ENCODE results near the gene AQP3.

AQP3 gene

DNA sequence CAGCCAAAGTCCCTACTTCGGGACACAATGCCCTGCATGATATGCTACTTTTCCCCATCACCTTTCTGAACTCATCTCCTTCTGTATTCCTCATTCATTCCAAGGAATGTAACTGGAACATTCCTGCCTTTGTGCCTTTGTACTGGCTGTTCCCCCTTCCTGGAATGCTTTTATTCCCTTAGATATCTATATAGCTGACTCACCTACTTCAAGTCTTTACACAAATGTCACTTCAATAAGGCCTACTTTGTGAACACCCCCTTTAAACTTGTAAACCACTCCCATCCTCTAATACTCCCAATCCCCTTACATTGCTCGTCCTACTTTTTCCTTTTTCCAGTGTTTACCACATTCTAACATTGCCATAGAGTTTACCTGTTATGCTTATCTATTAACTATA is 24.0 kb upstream of the AQP3 start:
- peaks cover 59% of the 10 kb centered on the region for H3K36me3 ChIP-seq (ENCODE audit: control insufficient read depth, low read length)
- no peaks in the 10 kb centered on the region for H3F3A ChIP-seq (ENCODE audit: control insufficient read depth, insufficient read depth)
- peaks cover 34% of the 10 kb centered on the region for H3K79me2 ChIP-seq (ENCODE audit: control insufficient read depth, low read length)
- H3K9me2 ChIP-seq (replicated peaks; ENCODE audit: control insufficient read depth, low read length), result no peaks in the 10 kb centered on the region
- H3K4me2 ChIP-seq (ENCODE audit: low read length), result peak overlapping the region; percentile 77
- H3K27ac ChIP-seq (ENCODE audit: low read depth, low read length), result no peak overlapping the region
- H3K4me1 ChIP-seq (ENCODE audit: control insufficient read depth, low read length), result peaks cover 21% of the 10 kb centered on the region
- H3K9me3 ChIP-seq (ENCODE audit: control insufficient read depth, insufficient read depth, low read length), result no peaks in the 10 kb centered on the region
- TF ChIP-seq EZH2phosphoT487 (IDR thresholded peaks at IDR 0.05; ENCODE audit: borderline replicate concordance, low read length), result no peak
- TF ChIP-seq, protein P1, sequence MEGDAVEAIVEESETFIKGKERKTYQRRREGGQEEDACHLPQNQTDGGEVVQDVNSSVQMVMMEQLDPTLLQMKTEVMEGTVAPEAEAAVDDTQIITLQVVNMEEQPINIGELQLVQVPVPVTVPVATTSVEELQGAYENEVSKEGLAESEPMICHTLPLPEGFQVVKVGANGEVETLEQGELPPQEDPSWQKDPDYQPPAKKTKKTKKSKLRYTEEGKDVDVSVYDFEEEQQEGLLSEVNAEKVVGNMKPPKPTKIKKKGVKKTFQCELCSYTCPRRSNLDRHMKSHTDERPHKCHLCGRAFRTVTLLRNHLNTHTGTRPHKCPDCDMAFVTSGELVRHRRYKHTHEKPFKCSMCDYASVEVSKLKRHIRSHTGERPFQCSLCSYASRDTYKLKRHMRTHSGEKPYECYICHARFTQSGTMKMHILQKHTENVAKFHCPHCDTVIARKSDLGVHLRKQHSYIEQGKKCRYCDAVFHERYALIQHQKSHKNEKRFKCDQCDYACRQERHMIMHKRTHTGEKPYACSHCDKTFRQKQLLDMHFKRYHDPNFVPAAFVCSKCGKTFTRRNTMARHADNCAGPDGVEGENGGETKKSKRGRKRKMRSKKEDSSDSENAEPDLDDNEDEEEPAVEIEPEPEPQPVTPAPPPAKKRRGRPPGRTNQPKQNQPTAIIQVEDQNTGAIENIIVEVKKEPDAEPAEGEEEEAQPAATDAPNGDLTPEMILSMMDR (IDR thresholded peaks at IDR 0.05; ENCODE audit: low read depth, low read length, poor library complexity, severe bottlenecking), result no peak
- no peaks in the 10 kb centered on the region for H4K20me1 ChIP-seq (ENCODE audit: control insufficient read depth, insufficient read depth, low read depth, low read length)
- peak overlapping the region; percentile 81; the same call in 1 of the 2 replicates for H3K4me3 ChIP-seq (ENCODE audit: low read length)
- no peaks in the 10 kb centered on the region for H3K27me3 ChIP-seq (ENCODE audit: control insufficient read depth, low read length)

DNA sequence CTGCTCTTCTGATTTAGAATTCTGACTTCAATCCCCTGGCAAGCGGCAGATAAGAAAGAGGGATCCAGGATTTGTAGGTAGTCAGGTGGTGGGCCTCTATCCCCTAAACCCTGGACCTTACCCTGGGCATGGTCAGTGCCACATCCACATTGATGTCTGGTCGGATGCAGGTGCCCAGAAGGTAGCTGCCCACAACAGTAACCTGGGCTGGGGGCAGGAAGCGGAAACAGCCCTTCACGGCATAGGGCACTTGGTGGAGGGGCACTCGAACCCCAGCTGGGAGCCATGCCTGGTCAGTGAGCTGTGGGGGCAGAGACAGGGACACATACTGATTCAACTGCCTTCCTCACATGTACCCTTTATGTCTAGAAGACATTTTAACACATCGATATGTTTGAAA is 22.5 kb upstream of the AQP3 start:
- Histone ChIP-seq H3K4me1 (ENCODE audit: control insufficient read depth, low read length) (peaks cover 21% of the 10 kb centered on the region), H3K27ac (ENCODE audit: low read depth, low read length) (no peak overlapping the region), H3K9me3 (ENCODE audit: control insufficient read depth, insufficient read depth, low read length) (no peaks in the 10 kb centered on the region), H3F3A (ENCODE audit: control insufficient read depth, insufficient read depth) (no peaks in the 10 kb centered on the region), H3K36me3 (ENCODE audit: control insufficient read depth, low read length) (peaks cover 74% of the 10 kb centered on the region), H3K4me3 (ENCODE audit: low read length) (no peak overlapping the region), H4K20me1 (ENCODE audit: control insufficient read depth, insufficient read depth, low read depth, low read length) (no peaks in the 10 kb centered on the region), H3K79me2 (ENCODE audit: control insufficient read depth, low read length) (peaks cover 34% of the 10 kb centered on the region), H3K4me2 (ENCODE audit: low read length) (no peak overlapping the region), H3K9me2 (replicated peaks; ENCODE audit: control insufficient read depth, low read length) (no peaks in the 10 kb centered on the region), H3K27me3 (ENCODE audit: control insufficient read depth, low read length) (no peaks in the 10 kb centered on the region)
- TF ChIP-seq, protein P1 (IDR thresholded peaks at IDR 0.05; ENCODE audit: low read depth, low read length, poor library complexity, severe bottlenecking), result no peak
- TF ChIP-seq EZH2phosphoT487 (IDR thresholded peaks at IDR 0.05; ENCODE audit: borderline replicate concordance, low read length), result no peak

DNA sequence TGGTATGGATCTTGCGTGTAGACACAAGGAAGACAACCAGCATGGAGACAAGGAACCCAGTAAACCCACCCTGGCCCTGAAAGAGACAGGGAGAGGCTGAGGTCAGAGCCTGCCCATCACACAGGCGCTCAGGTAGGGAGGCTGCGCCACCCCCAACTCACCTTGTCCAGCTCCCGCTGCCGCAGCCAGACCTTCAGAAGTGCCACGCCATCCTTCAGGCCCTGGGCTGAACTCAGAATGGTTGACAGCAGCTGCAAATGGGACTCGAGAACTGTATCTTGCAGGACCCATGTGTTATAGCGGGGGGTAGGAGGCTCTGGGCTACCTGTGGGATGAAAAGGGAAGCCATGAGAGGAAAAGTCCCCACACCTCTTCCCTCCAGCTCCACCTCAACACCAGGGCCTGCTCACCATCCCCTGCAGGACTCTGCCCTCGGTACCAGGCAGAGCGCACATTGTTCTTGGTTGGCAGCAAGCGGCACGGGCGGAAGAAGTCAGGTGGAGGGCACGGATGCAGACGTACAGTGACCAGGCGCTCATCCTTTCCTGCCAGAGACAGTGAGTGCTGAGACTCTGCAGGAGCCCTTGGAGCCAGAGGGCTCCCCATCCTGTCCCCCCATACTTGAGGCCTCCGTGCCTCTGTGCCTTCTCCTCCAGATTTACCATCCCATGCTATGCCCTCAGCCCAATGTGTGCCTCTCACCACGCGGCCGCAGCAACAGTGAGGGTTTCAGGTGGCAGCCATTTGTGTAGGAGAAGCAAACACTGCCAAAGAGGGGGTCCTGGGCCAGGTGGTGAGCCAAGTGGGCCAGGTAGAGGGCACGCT is 21.6 kb upstream of the AQP3 start:
- H3K9me3 ChIP-seq (ENCODE audit: control insufficient read depth, insufficient read depth, low read length), result no peaks in the 10 kb centered on the region
- peaks cover 83% of the 10 kb centered on the region for H3K36me3 ChIP-seq (ENCODE audit: control insufficient read depth, low read length)
- no peaks in the 10 kb centered on the region for H3F3A ChIP-seq (ENCODE audit: control insufficient read depth, insufficient read depth)
- H3K4me1 ChIP-seq (ENCODE audit: control insufficient read depth, low read length), result peaks cover 16% of the 10 kb centered on the region
- no peaks in the 10 kb centered on the region for H3K9me2 ChIP-seq (replicated peaks; ENCODE audit: control insufficient read depth, low read length)
- no peak overlapping the region for H3K4me2 ChIP-seq (ENCODE audit: low read length)
- H3K4me3 ChIP-seq (ENCODE audit: low read length), result no peak overlapping the region
- no peaks in the 10 kb centered on the region for H3K27me3 ChIP-seq (ENCODE audit: control insufficient read depth, low read length)
- H3K27ac ChIP-seq (ENCODE audit: low read depth, low read length), result no peak overlapping the region
- TF ChIP-seq, protein P1 (IDR thresholded peaks at IDR 0.05; ENCODE audit: low read depth, low read length, poor library complexity, severe bottlenecking), result no peak
- no peak for TF ChIP-seq EZH2phosphoT487 (IDR thresholded peaks at IDR 0.05; ENCODE audit: borderline replicate concordance, low read length)
- H4K20me1 ChIP-seq (ENCODE audit: control insufficient read depth, insufficient read depth, low read depth, low read length), result no peaks in the 10 kb centered on the region
- peaks cover 29% of the 10 kb centered on the region for H3K79me2 ChIP-seq (ENCODE audit: control insufficient read depth, low read length)

All from DOHH2 (cell line).